Ovary (tissue), 3 donors: ENCODE data around the gene THSD8.

Source experiments
- CTCF ChIP-seq, 3 donors: fragments of 450-650 bp in 2 of 3; fragments of 200-600 bp in 1 of 3; IDR thresholded peaks; one replicate each; pipeline versions ENCODE4 v1.5.1 to v1.8.0; 2016 to 2022; ENCODE audit warnings: antibody characterized with exemption in 3 of 3, mild to moderate bottlenecking in 1 of 3
- POLR2A ChIP-seq: fragments of 450-650 bp; IDR thresholded peaks from one replicate; pipeline ENCODE4 v1.6.1; 2017; ENCODE audit warnings: antibody characterized with exemption, mild to moderate bottlenecking, moderate library complexity
- donor health status: DM: no; HTN: no; CAD: no.

DNA sequence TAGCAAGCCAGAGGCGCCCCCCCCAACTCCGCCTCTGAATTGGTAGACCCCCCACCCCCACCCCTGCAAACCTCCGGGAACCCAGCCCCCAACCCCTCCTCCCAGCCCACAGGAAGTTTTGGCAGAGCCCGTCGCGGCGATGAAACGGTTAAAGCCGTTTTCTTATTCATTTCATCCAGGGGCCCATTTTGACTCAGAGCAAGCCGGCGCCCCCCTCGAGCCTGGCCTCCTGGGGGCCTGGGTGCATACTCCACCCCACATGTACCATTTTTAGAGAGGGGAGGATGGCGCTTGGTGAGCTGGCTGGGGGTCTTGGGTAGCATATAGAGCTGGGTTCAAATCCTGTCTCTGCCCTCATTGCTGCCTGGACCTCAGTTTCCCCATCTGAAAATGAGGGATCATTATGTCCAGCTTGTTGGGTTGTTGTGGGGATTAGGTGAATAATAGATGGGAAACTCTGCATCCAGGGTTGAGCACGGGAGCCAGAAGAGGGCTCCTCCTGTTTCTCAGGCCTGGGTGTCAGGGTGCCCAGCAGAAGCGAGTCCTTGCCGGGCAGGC lies 18.5 kb upstream of the THSD8 start:
- TF ChIP-seq CTCF (IDR thresholded peaks at IDR 0.05), result no peak
- no peak for TF ChIP-seq POLR2A
